ENCODE data around the gene ASB8.
"Not testable (repeated sequence)": the region's sequence is repeated elsewhere in the genome, so short reads cannot be mapped to it uniquely, and the experiment has no call there.

ASB8 gene

DNA sequence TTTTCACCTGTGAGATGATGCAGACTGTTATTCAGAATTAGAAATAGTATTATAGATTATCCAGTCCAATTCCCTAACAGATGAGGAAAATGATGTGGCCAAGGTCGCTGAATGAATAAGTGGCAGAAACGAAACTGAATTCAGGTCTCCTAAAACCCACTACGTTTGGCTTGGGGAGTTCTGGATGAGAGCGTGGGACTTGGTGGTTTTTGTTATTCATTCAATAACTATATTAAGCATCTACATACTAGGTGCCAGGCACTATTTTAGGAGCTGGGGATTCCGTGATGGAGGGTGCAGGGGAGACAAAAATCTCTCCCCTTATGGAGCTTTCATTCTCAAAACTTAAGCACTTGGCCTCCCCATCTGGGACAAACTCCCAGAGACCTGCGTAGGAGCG is 25.3 kb upstream of the ASB8 start:
- no peak for DNase-seq (ENCODE audit: low read depth)

DNA sequence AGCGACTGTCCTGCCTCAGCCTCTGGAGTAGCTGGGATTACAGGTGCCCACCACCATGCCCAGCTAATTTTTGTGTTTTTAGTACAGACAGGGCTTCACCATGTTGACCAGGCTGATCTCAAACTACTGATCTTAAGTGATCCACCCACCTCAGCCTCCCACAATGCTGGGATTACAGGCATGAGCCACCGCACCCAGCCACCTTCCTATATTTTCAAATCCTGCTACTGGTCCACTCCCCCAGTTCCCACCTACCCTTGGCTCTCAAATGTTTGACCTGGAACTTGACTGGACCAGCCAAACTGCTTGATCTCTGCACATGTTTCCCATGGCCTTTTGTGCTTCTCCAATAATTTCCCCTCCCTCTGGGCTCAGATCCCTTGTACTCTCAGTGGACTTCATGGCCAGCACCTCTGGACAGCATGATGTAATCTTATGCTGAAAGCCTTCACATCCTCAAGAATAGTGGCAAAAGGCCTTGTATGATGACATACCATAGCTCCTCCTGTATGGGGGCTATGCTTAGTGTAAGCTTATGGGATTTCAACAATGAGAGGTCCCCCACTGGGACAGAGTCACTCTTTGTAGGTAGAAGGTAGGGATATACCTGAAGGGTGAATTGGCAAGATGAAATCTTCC is 23.7 kb upstream of the ASB8 start:
- DNase-seq (ENCODE audit: low read depth) = no peak

DNA sequence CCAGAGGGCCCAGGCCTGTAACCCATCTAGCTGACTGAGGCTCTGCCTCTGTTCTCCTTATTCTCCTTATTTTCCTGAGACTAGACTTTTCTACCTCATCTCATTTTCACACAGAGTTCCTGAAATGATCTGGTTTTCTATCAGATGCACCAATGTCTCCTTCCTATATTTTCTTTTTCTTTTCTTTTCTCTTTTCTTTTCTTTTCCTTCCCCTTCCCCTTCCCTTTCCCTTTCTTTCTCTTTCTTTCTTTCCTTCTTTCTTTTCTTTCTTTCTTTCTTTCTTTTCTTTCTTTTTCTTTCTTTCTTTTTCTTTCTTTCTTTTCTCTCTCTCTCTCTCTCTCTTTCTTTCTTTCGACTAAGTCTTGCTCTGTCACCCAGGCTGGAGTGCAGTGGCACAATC is 23.1 kb upstream of the ASB8 start:
- no peak for DNase-seq (ENCODE audit: low read depth)

DNA sequence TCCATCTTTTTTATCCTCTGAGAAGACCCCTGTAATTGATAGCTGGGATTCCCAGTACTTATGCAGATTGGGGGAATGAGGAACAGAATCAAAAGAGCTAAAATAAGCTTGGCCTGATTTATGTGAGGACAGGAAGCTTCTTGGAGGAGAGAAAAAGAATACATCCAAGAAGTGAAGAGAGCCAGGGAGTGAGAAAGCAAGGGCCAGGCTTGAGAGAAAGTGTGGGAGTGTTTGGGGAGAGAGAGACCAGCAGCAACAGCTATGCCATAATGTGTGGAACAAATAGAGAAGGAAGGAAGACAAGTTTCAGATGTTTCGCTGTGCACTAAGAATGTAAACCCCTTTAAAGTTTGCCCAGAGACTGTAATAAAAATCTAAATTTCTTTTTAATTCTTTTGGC is 22.2 kb upstream of the ASB8 start:
- DNase-seq (ENCODE audit: low read depth) = no peak

GRCh38 chr12:48177982-48178381 is 20.7 kb upstream of the ASB8 start:
- DNase-seq (ENCODE audit: low read depth) = no peak

- DNase-seq (ENCODE audit: low read depth) = no peak
Observed at GRCh38 chr12:48176417-48176751, 19.1 kb upstream of the ASB8 start.

- DNase-seq (ENCODE audit: low read depth) = no peak
Observed at GRCh38 chr12:48175613-48176416, 18.5 kb upstream of the ASB8 start.

DNA sequence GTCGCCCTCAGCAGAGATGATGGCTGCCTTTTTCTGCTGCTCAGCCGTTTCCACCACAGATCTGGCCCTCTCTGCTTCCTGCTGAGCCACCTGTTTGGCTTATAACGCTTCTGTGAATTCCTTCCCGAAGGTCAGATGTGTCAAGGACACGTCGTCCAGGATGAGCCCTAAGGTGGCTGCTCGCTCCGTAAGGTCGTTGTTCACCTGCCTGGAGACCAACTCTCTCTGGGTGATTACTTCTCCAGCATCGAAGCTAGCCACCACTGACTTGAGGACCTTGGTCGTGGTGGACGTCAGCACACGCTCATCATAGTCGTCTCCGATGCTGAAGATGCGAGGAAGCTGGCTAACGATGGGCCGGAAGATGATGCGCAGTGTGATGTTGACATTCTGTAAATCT is 11.7 kb upstream of the ASB8 start:
- DNase-seq (ENCODE audit: low read depth) = no peak

DNA sequence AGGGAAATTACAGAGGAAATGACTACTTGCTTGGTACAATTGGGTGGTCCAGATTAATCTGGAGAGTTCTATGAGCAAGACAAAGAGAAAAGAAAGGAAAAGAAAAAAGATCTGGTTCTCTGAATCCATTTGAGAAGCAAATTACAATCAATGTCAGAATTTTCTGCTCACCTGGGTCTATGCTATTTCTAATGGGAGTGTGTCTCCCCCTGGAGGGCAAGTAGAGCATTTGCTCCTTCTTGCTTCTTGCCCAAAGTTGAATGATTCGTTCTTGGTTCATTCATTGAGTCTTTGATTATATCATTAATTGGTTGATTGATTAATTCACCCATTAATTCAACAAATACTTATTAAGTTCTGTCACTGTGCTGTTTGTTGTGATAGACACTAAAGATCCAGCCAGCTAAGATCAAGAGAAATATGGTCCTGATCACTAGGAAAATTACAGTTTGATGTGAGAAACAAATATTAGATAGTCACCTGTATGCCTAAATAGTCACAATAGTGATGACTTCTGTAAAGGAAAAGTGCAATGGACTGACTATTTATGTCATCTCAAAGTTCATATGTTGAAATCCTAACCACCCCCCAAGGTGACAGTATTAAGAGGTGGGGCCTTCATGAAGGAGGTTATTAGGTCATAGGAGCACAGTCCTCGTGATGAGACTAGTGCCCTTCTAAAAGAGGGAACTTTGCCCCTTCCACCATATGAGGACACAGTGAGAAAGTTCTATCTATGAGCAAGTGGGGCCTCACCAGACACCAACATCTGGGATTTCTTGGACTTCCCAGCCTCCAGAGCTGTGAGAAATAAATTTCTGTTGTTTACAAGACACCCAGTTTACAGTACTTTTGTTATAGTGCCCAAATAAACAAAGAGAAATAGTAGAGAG is 8.0 kb upstream of the ASB8 start:
- peak; percentile 40 for DNase-seq (ENCODE audit: low read depth)

- DNase-seq (ENCODE audit: low read depth) = no peak
Observed at GRCh38 chr12:48164451-48164850, 7.1 kb upstream of the ASB8 start.

- DNase-seq (ENCODE audit: low read depth) = no peak
Observed at GRCh38 chr12:48163150-48163747, 5.9 kb upstream of the ASB8 start.

DNA sequence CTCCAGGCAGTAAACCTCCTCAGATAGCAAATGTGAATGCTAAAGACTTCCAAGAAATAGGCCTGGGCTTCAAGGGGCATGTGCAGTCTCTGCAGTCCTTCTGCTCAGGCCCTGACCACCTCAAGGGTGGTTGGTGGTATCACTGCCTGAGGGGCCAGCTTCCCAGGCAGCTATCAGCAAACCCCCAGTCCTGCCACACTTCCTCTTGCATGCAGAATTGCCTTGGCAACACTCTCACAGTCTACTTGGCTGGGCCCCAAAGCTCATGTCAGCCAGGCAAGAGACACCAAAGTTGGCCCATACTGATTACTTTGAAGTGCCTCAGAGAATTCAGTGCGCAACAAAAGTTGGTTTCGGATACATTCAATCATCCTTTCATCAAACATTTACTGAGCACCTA is 3.5 kb upstream of the ASB8 start:
- DNase-seq (ENCODE audit: low read depth) = no peak

GRCh38 chr12:48160046-48160445 is 2.7 kb upstream of the ASB8 start:
- DNase-seq (ENCODE audit: low read depth) = no peak

GRCh38 chr12:48157889-48158370 is 615 bp upstream of the ASB8 start:
- DNase-seq (ENCODE audit: low read depth) = no peak

- DNase-seq (ENCODE audit: low read depth) = no peak
Observed at GRCh38 chr12:48156652-48157017, 680 bp downstream of the ASB8 start.

- DNase-seq (ENCODE audit: low read depth) = not testable (repeated sequence)
Observed at GRCh38 chr12:48155786-48156185, 1.5 kb downstream of the ASB8 start.

- DNase-seq (ENCODE audit: low read depth) = no peak
Observed at GRCh38 chr12:48151103-48151771, 6.1 kb downstream of the ASB8 start.

- DNase-seq (ENCODE audit: low read depth) = no peak
Observed at GRCh38 chr12:48145981-48146380, 11.3 kb downstream of the ASB8 start.

GRCh38 chr12:48143898-48144297 is 13.4 kb downstream of the ASB8 start:
- no peak for DNase-seq (ENCODE audit: low read depth)

GRCh38 chr12:48142818-48143674 is 14.3 kb downstream of the ASB8 start:
- DNase-seq (ENCODE audit: low read depth) = no peak

DNA sequence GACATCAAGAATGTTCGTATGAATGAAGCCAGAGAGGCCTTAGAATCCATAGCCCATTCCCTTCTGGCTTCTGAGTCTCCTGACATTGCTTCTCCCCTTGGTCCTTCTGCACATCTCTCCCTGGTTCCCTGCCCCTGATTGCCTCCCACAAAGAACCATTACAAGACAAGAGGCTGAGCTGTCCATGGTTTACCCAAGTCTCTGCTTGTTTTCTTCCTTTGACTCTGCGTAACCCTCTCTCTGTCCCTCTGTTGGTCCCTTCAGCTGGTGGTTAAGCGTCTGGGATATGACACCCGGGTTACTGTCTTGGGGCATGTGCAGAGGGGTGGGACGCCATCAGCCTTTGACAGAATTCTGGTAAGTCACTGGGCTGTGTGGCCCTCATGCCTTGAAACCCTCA is 22.3 kb downstream of the ASB8 start:
- no peak for DNase-seq (ENCODE audit: low read depth)

Measured in activated T-cell treated with anti-CD3 and anti-CD28 coated beads for 24 hours (primary cell).